GDM1 (cell line): Measurements from ENCODE around the gene PPL.
"Not testable (repeated sequence)": the region's sequence is repeated elsewhere in the genome, so short reads cannot be mapped to it uniquely, and the experiment has no call there.

Source experiments
- DNase-seq: peaks from one replicate; lab custom pipeline; 2025; lab: John Stamatoyannopoulos, UW

Gene PPL

DNA sequence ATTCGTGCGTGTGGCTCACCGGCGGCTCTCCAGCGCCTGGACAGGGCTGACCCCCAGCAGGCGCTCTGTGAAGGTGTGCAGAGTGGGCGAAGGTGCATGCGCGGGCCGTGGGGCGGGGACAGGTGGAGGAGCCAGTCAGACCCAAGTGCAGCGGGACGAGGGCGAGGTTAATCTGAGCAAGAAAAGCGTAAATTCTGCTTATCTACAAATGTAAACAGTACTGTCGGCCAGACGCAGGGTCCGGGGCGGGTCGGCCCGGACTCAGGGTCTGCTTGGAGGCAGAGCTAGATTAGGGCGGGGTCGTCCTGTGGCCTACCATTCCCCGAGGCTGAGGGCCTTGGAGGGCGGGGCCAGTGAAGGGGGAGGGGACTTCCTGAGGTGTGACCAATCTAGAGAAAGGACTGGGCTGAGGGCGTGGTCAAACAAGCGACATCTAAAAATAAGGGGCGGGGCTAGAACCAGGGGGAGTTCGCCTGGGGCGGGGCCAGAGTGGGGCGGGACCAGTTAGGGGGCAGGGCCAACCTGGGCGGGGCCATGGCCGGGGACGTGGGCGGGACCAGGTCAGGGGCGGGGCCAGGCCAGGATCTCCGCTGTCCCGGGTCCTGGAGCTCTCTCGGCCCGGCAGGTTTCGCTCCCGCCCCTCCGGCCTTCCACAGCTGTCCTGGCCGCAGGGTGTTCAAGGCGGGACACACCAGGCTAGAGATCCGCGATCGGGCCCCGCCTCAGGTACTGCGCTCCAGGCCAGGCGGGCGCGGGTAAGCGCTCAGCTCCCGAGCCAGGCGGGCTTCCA lies 21.0 kb upstream of the PPL start, which contains the start of gene SEC14L5:
SEC14L5 (plus strand) TSS at position 611 of the 790 bp plus-strand sequence. CDS start 994 bp downstream, outside the sequence.
- DNase-seq = peak; percentile 92

DNA sequence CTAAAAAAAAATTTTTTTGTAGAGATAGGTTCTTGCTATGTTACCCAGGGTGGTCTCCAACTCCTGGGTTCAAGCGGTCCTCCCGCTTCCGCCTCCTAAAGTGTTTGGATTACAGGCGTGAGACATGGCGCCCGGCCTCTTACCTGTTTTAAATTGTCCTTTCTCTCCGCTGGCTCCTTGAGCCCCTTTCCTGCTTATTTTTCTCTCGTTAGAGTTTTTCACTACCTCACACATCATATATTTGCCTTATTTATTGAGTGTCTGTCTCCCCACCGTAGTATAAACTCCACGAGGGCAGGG lies 20.4 kb upstream of the PPL start:
- DNase-seq = no peak

DNA sequence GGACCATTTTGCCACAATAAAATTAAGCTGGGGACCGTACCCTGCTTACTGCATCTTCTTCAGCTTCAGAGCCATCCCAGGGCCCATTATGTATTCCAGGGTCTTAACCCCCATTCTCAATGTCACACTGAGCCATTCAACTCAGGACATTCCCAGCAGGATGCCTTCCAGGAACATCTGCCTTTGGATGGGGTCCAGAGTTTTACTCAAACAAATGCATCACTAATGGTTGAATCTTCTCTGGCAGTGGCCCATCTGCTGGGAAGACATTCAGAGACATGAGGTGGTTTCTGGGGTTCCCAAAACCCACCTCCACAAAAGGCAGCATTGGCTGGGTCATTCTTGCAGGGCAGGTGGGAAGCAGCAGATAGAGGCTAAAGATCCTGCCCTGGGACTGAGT lies 17.8 kb upstream of the PPL start:
- no peak for DNase-seq

DNA sequence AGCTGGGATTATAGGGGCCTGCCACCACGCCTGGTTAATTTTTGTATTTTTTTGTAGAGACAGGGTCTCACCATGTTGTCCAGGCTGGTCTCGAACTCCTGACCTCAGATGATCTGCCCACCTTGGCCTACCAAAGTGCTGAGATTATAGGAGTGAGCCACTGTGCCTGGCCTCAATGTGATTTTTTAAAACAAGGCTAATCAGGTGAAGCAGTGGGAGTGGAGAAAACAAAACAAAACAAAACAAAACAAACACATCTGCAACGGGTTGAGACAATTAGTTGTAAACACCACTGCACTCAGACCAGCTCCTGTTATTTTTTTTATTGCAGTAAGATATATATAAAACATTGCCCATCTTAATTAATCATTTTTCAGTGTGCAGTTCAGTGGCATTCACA lies 14.6 kb upstream of the PPL start:
- DNase-seq = not testable (repeated sequence)

DNA sequence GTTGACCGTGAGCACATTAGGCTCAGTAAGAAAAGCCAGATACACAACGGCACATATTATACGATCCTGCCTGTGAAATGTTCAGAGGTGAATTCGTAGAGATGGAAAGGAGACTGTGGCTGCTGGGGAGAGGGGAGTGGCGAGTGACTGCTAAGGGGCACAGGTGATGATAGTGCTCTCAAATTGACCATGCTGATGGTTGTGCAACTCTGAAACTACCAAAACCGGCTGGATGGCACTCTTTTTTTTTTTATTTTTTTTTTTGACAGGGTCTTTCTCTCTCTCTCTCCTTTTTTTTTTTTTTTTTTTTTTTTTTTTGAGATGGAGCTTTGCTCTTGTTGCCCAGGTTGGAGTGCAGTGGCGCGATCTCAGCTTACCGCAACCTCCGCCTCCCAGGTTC lies 13.0 kb upstream of the PPL start:
- no peak for DNase-seq

DNA sequence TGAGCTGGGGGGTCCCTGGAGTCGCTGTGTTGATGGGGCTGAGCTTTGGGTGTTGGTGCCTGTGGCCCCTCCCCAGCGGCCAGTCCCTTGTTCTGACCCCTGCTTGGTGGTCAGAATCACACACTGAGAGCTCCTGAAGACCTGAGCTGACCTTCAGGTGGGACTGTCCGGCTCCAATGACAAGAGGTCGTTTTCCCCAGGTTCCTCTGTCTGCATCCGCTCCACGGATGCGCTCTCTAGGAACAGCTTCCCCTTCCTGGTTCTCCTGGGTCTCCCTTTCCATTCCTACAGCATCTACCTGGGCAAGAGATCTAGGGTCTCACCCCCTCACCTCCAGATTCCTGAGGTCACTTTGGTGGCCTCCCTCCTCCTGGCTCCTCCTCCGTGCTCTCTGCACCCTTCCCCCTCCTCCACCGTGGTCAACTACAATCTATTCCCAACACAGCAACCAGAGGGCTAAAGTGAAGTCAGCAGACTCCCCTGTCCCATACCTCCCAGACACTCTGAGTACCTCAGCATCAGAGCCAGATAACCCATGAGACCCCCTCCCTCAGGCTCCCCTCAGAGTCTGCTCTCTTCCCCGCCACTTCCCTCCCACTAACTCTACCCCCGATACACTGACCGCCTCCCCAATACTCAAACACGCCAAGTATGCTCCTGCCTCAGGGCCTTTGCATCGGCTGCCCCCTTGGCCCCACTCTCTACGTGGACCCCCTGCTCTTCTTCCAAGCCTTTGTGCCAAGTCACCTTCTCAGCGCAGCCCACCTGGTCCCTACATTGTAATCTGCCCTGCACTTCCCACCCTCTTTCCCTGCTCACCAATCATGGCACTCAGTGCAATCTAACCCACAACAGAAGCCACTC lies 12.2 kb upstream of the PPL start:
- DNase-seq = no peak

DNA sequence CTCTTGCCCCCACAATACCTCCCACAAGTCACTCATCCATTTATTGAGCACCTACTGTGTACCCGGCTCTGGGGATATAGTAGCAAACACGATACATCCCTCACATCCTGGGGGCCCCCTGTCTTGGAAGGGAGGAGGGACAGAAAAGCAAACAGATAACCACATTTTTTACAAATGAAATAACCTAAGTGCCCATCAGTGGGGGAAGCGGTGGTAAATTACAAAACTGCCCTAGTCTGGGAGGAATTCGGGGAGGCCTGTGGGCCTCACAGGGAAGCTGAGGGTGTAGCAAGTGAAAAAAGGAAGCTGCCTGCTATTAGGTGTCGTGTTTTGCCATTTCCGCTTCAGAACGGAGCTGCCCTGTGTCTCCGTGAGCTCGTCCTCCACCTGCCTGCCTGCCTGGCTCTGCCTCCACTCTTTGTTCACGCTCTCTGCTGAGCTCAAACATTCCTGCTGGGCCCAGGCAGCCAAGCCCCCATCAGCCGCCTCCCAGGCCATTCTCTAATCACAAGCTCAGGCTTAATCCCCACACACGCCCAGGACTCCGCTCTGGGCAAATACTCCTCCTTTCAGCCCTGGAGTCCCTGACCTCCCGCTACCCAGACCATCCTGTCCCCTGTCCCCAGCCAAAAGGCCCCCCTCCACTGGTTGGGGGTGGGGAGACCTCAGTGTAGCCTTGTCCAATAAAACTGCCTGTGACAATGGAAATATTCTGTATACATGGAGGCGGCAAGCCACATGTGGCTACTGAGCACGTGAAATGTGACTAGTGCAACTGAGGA lies 11.0 kb upstream of the PPL start:
- DNase-seq = no peak

DNA sequence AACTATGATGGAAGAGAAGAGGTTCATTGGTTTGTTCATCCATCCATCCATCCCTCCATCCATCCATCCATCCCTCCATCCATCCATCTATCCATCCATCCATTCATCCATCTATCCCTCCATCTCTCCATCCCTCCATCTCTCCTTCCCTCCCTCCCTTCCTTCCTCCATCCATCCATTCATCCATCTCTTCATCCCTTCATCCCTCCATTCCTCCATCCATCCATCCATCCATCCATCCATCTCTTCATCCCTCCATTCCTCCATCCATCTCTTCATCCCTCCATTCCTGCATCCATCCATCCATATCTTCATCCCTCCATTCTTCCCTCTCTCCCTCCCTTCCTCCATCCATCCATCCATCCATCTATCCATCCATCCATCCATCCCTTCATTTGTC lies 10.0 kb upstream of the PPL start:
- no peak for DNase-seq

DNA sequence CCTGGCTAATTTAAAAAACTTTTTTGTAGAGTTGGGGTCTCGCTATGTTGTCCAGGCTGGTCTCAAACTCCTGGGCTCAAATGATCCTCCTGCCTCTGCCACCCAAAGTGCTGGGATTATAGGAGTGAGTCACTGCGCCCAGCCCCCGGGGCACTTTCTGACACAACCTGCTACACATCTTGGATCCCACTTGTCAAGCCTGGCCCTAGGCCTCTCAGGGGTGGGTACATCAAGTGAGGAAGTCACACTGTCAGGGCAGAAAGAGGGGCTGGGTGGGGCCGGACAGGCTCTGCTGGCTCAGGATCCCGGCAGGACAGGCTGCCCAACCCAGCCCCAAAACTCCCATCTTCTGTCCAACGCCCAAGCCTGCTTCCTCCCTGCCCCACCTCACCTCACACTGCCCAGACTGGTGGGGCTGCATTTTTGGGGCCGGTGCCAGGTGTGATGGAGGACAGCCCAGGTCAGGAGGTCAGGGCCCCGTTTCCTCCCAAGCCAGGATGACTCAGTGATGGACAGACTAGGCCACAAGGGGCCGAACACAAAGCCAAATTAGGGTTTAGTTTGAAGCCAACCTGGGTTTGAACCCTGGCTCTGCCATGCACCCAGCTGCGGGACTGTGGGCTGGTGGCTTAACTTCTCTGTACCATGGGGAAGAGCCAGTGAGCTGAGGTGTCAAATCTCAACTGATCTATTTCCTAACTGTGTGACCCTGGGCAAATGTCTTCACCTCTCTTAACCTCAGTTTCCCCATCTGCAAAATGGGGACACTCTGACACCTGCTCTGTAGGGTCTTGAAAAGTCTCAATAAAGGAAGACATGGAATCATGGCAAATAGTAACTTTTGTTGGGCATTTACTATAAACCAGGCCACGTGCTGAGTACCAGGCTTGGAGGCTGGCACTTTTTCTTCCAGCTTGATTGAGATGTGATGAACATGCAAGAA lies 8.9 kb upstream of the PPL start:
- DNase-seq = no peak

DNA sequence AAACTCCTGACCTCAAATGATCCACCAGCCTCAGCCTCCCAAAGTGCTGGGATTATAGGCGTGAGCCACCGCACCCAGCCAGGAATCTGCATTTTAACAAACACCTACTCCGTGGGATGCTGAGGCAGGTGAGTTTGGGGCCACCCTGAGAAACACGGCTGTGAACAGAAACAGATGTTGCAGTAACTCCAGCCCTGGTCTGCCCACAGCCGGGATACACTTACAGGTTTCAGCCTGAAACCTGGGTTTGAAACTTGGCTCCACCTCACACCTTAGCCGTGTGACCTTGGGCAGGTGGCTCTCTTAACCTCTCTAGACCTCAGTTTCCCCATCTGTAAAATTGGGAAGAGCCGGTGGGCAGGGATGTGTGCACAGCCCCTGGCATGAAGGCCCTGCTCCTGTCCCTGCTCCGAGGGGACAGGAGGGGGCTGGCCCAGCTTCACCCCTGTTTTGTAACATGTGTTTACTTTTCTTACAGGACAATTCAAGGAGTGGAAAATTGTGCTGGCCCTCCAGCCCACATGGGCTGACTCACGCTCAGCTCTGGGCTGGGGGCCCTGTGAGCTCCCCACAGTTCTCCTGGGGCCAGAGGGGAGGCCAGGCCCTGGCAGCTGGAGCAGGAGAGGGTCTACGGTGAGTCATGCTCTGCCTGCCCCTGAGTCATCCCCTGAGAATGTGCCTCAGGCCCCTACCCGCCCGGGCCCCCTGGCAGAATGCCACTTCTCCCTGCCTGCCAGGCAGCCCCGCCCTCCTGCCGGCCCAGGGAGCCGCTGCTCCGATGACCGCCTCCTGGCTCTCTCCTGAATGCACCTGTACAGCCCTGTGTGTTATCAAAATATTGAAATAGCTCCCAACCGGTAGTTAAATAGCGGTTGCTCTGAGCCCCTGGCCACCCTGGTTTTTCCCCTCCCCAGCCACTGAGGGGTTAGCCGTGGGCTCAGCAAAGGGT lies 7.7 kb upstream of the PPL start:
- DNase-seq = no peak

DNA sequence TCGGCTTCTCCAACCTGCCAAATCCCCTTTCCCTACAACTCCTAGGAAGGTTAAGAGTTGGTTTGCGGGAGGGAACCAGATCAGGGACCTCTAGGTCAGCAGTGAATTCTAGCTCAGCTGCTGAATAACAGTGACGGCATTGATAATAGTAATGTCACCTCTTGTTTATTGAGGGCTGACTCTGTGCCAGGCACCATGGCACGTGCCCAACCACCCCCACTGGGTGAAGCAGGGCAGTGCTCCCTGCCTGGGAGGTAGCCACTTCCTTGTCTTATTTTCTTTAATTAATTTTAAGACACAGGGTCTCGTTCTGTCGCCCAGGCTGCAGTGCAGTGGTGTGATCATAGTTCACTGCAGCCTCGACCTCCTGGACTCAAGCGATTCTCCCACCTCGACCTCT lies 5.5 kb upstream of the PPL start:
- DNase-seq = no peak

DNA sequence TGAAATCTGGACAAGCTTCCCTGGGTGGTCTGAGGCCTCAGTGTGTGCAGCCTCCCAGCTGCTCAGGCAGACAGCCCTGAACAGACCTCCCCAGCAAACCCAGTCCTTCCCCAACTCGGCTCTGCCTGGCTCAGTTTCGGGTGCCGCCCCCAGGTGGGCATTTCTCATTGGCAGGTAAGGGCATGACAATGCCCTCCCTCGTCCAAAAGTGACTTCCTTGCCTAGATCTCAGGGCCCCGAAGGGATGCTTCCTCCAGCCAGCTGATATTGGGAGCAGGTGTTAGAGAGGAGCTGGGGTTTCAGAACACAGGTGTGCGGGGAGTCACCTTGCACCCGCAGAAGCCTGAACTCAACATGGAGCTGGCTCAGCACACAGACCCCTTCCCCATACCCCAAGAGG lies 3.8 kb upstream of the PPL start:
- DNase-seq = no peak

DNA sequence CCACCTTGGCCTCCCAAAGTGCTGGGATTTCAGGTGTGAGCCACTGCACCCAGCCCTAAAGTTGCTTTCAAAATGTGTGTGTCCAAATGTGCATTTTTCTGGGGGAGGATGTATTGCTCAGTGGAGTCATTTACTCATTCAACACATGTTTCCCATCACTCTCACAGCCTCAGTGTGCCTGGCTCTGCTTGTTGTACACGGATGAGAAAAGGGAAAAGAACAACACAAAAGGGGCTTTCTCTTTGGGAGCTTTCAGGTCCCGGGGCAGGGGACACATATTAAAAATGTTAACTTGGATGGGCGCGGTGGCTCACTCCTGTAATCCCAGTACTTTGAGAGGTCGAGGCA lies 1.7 kb upstream of the PPL start:
- no peak for DNase-seq

DNA sequence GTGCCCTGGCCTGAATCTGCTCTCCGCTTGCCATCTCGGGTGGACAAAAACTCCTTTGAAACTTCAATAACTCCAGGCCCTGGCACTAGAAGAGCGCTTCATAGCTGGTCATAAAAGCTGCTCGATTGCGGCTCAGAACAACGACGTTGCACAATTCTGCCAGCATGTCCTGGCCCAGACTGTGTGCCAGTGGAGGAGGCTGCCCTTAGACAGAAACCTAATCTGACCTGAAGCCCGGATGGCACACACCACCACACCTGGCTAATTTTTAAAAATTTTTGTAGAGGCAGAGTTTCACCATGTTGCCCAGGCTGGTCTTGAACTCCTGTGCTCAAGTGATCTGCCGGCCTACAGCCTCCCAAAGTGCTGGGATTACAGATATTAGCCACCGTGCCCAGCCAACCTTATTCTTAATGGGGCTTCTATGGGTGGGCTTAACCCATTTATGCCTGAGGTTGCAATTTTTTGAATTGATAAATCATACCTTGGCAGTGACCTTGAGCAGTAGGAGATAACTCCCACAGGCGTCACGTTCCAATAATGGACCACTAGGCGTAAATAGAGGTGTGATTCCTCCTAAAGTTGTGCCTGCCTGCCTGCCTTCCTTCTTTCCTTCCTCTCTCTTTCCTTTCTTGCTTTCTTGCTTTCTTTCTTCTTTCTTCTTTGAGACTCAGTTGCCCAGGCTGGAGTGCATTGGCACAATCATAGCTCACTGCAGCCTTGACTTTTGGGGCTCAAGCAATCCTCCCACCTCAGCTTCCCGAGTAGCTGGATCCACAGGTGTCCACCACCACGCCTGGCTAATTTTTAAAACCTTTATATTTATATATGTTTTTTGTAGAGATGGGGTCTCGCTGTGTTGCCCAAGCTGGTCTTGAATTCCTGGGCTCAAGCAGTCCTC lies 1.1 kb upstream of the PPL start:
- no peak for DNase-seq

DNA sequence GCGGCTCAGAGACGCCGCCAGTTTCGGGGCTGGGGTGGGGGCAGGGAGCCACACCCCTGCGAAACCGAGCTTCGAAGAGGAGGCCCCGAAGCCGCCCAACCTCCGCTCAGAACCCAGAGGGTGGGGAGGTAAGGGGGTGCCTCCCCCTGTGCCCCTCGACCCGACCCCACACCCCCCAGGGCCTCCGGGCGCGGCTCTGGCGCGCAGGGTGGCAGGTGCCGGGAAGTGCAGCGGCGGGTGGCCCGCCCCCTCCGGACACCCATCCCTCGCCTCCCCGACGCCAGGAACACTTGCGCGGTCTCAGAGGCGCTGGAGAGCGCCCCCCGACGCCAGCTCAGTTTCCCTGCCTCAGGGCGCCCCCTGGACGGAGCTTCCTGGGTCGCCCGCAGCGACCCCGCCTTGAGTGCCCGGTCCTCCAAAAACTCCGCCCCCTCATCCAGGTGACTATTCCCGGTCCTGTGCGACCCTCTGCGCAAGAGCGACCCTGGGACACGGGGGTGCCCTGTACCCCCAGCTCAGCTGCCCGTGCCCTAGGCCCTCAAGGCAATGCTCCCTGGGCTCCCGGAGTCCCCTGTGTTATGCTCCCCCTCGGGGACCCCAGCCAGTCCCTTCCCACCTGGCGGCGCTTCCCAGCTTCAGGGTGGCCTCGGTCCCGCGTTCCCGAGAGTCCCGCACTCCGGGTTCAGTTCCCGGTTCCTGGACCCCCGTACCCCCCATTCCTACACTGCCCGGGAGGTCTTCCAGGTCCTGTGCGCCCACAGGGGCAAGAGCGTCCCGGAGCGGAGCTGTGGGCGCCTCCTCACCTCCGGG lies 562 bp downstream of the PPL start:
- DNase-seq = no peak

DNA sequence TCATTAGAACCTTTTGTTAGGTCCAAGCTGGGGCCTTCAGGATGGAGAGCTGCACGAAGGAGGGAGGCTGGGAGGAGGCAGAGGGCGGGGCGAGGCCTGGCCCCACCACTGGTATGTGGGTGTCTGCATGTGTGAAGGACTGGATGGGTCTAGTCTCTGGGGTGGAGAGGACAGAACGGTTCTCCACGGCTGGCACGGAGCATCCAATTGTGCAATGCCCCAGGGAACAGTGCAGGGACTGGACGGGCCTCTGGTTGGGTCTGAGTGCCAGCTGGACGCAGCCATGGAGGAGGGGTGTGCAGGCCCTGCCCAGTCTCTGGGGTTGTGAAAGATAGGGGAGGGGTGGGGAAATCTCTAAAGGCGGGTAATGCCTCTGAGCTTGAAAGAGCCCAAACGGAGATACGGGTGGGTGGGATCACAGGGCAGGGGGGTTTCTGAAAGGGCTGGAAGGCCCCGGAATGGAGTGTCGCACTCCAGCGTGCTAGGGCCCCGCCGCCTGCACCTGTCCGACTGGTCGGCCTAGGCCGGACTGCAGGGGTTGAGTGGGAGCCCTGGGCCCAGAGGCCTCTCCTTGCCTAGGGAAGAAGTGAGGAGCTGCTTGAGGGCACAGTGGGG lies 1.6 kb downstream of the PPL start:
- DNase-seq = no peak

DNA sequence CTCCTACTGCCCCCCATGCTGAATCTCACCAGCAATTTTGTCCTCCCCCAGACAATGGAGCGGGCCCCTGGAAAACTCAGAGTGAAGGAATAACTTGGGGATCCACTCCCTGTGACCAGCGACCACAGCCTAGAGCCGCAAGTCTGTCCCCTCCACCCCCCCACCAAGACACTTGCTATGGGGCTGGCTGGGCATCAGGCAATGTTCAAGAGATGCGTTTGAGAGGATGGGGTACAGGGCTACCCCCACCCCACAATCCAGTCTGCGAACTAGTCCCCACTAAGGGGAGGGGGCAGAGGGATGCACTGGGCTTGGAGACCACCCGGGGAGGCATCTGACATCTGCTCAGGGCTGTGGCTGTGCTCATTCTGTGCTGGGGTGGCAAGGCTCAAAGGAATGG lies 2.4 kb downstream of the PPL start:
- DNase-seq = no peak

DNA sequence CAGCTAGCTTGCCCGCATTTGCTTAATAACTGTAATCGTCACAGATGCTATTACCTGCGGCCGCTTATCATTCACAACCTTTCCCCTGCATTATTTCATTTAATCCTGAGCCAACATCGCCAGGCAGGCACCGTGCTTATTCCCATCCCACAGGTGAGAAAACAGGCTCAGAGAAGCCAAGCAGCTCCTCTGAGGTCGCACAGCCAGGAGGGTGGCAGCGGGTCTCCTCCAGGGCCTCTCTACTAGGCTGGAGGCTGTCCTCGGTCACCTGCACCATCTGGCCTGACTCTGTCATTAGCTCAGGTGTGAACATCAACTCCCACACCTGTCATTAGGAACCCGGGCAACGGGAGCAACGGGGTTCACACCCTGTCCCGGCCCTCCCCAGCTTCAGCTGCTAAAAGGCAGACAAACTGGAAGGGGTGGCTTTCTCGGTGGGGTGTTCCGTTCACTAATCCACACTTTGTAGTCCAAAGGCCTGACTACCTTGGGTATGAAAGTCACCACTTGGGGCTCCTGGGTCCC lies 3.0 kb downstream of the PPL start:
- no peak for DNase-seq
